Peyer's patch (tissue), 4 donors: Measurements from ENCODE around the gene PIGT.

Source experiments
- CTCF ChIP-seq, 6 experiments: fragments of 450-650 bp in 4 of 6; fragments of 200-600 bp in 2 of 6; sonication (generic) in 1 of 6; IDR thresholded peaks; one replicate each; pipeline ENCODE4 v1.5.1; 2017 to 2019; ENCODE audit warnings: antibody characterized with exemption in 6 of 6, mild to moderate bottlenecking in 3 of 6, moderate library complexity in 1 of 6
- POLR2A ChIP-seq, 2 donors: fragments of 450-650 bp; IDR thresholded peaks; one replicate each; pipeline ENCODE4 v1.5.1; 2017; ENCODE audit warnings: antibody characterized with exemption in 2 of 2, mild to moderate bottlenecking in 2 of 2, moderate library complexity in 2 of 2

DNA sequence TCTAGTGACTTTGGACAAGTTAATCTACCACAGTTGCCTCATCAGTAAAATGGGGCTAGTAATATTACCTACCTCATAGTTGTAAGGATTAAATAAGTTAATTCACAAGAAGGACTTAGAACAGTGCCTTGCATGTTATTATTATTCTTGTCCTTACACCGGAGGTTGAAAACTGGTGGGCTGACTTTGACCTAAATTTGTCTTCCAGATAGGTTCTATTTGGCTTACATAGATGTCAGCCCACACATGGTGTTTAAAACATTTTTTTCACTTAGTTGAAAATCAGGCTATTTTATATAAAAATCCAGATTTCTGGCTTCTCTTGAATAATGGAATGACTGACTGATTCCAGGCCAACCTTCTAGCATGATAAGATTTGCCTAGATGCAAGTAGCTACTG is 49.7 kb upstream of the PIGT start:
- no peak for TF ChIP-seq CTCF (IDR thresholded peaks at IDR 0.05)
- TF ChIP-seq POLR2A (IDR thresholded peaks at IDR 0.05) = no peak
